ENCODE measurements around the gene CEACAM16. TPM values are rescaled to one million over a fixed set of nuclear protein-coding genes. Genes with fewer than 3 reads are reported as not detected.

Gene CEACAM16
- total and polyA plus RNA-seq, 10 of the 15 experiments (the other 5 are each of a cell fraction or from before 2014, with no cell fraction given), result not detected

DNA sequence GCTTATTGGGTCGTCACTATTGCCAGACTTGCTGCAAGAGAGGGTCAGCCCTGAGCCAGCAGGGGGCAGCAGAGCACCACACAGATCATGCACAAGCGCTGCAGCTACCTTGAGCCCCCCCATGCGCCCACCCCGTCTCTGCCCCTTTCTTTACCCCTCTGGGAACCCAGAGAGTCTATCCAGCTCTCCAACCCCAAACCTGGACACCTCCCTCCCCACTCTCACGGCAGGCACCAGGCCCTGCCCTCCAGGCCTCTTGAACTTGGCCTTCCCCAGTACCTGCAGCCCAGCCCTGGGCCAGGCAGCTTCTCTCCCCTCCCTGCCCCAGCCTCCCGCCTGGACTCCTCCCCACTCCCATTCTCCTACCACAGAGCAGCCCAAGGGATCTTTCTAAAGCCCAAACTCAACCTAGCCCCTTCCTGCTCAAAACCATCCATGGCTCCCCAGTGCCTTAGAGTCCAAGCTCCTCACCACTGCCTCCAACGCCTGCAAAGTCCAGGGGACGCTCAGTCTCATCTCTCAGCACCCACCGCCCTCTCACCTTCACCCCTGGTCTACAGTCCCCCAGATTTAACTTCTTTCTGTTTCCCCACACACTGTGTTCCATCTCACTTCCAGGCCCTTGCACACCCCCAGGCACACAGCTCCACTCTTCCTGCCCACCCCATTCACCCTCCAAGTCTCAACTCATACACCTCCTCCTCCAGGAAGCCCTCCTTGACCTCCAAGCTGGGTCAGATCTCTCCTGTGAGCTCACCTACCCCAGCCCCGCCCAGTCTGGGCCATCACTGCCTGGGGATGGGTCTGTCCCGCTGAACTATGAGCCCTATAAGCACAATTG is 9.4 kb upstream of the CEACAM16 start:
- FAIRE-seq, result peak; percentile 44
- TF ChIP-seq CHD4 (IDR thresholded peaks at IDR 0.05) (no peak), NFXL1 (IDR thresholded peaks at IDR 0.05; ENCODE audit: borderline replicate concordance) (no peak), YY1 (IDR thresholded peaks at IDR 0.05; ENCODE audit: low read depth, low read length) (0 out of 2 replicates have a peak, but pooled peaks have one; percentile 13), MTA3 (IDR thresholded peaks at IDR 0.05; ENCODE audit: borderline replicate concordance, low read length) (no peak), RAD21 (IDR thresholded peaks at IDR 0.05; ENCODE audit: insufficient read depth, low read depth, low read length) (peak; percentile 82), ZNF274 (IDR thresholded peaks at IDR 0.05; ENCODE audit: insufficient read depth, insufficient read length) (no peak), WRNIP1 (IDR thresholded peaks at IDR 0.05; ENCODE audit: borderline replicate concordance, low read depth, low read length) (no peak), YBX1 (IDR thresholded peaks at IDR 0.05) (no peak), ZBED1 (IDR thresholded peaks at IDR 0.05; ENCODE audit: borderline replicate concordance) (no peak), ATF7 (IDR thresholded peaks at IDR 0.05; ENCODE audit: low read depth) (no peak), CBX5 (IDR thresholded peaks at IDR 0.05; ENCODE audit: low read depth) (no peak), MYB (IDR thresholded peaks at IDR 0.05; ENCODE audit: borderline replicate concordance, low read depth, low read length) (no peak), MTA2 (IDR thresholded peaks at IDR 0.05; ENCODE audit: low read depth) (no peak), IKZF2 (IDR thresholded peaks at IDR 0.05) (no peak)
- TF ChIP-seq, protein P1, sequence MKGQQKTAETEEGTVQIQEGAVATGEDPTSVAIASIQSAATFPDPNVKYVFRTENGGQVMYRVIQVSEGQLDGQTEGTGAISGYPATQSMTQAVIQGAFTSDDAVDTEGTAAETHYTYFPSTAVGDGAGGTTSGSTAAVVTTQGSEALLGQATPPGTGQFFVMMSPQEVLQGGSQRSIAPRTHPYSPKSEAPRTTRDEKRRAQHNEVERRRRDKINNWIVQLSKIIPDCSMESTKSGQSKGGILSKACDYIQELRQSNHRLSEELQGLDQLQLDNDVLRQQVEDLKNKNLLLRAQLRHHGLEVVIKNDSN (IDR thresholded peaks at IDR 0.05; ENCODE audit: borderline replicate concordance, extremely low read length, insufficient read depth, low read depth, low read length), result no peak
- TF ChIP-seq, protein P2, sequence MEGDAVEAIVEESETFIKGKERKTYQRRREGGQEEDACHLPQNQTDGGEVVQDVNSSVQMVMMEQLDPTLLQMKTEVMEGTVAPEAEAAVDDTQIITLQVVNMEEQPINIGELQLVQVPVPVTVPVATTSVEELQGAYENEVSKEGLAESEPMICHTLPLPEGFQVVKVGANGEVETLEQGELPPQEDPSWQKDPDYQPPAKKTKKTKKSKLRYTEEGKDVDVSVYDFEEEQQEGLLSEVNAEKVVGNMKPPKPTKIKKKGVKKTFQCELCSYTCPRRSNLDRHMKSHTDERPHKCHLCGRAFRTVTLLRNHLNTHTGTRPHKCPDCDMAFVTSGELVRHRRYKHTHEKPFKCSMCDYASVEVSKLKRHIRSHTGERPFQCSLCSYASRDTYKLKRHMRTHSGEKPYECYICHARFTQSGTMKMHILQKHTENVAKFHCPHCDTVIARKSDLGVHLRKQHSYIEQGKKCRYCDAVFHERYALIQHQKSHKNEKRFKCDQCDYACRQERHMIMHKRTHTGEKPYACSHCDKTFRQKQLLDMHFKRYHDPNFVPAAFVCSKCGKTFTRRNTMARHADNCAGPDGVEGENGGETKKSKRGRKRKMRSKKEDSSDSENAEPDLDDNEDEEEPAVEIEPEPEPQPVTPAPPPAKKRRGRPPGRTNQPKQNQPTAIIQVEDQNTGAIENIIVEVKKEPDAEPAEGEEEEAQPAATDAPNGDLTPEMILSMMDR (IDR thresholded peaks at IDR 0.05 in 2 of 3, conservative IDR thresholded peaks at IDR 0.05 in 1 of 3; ENCODE audit: control insufficient read depth in 2 of 3, extremely low read depth in 1 of 3, insufficient read depth in 1 of 3, low read depth in 3 of 3, low read length in 3 of 3), result peak; percentile 89 to 98 (median 92)
- TF ChIP-seq, protein P3, sequence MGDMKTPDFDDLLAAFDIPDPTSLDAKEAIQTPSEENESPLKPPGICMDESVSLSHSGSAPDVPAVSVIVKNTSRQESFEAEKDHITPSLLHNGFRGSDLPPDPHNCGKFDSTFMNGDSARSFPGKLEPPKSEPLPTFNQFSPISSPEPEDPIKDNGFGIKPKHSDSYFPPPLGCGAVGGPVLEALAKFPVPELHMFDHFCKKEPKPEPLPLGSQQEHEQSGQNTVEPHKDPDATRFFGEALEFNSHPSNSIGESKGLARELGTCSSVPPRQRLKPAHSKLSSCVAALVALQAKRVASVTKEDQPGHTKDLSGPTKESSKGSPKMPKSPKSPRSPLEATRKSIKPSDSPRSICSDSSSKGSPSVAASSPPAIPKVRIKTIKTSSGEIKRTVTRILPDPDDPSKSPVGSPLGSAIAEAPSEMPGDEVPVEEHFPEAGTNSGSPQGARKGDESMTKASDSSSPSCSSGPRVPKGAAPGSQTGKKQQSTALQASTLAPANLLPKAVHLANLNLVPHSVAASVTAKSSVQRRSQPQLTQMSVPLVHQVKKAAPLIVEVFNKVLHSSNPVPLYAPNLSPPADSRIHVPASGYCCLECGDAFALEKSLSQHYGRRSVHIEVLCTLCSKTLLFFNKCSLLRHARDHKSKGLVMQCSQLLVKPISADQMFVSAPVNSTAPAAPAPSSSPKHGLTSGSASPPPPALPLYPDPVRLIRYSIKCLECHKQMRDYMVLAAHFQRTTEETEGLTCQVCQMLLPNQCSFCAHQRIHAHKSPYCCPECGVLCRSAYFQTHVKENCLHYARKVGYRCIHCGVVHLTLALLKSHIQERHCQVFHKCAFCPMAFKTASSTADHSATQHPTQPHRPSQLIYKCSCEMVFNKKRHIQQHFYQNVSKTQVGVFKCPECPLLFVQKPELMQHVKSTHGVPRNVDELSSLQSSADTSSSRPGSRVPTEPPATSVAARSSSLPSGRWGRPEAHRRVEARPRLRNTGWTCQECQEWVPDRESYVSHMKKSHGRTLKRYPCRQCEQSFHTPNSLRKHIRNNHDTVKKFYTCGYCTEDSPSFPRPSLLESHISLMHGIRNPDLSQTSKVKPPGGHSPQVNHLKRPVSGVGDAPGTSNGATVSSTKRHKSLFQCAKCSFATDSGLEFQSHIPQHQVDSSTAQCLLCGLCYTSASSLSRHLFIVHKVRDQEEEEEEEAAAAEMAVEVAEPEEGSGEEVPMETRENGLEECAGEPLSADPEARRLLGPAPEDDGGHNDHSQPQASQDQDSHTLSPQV (IDR thresholded peaks at IDR 0.05), result no peak

More for the DNA sequence above, 9.4 kb upstream of the CEACAM16 start:
- no TSS peak for BruUV-seq (replicated peaks)
- Histone ChIP-seq H3K4me2 (ENCODE audit: control insufficient read depth, insufficient read depth) (no peak overlapping the region), H3K4me3 (no peak overlapping the region), H3K36me3 (ENCODE audit: control insufficient read depth in 2 of 2, insufficient read depth in 2 of 2, low read length in 1 of 2) (no peaks in the 10 kb centered on the region), H3K9ac (ENCODE audit: control insufficient read depth, insufficient read depth, low read length) (no peak overlapping the region), H2AFZ (ENCODE audit: control insufficient read depth, low read depth, low read length) (no peak overlapping the region), H3K9me3 (replicated peaks; ENCODE audit: control insufficient read depth, insufficient read depth, low read length) (no peaks in the 10 kb centered on the region), H4K20me1 (ENCODE audit: control insufficient read depth, insufficient read depth) (no peaks in the 10 kb centered on the region), H3K27ac (ENCODE audit: control insufficient read depth, insufficient read depth) (no peak overlapping the region), H3K27me3 (replicated peaks in 1 of 2; ENCODE audit: control insufficient read depth in 2 of 2, insufficient read depth in 2 of 2, low read length in 1 of 2) (no peaks in the 10 kb centered on the region), H3K79me2 (ENCODE audit: control insufficient read depth, insufficient read depth, low read length) (no peaks in the 10 kb centered on the region), H3K4me1 (ENCODE audit: control insufficient read depth, insufficient read depth, low read length) (peaks cover 44% of the 10 kb centered on the region)
- ChIA-PET POLR2A (interaction anchor here (1.0 to 1.9 kb wide), 4 partner anchors 32 to 90 kb away, joined by 3 to 7 read pairs (median 6); no protein-coding TSS in a partner anchor), CTCF (interaction anchor here (0.6 to 10.7 kb wide), 22 partner anchors 22 to 262 kb away, joined by 3 to 162 read pairs (median 4); partner anchors contain the start of gene NECTIN2), SMC1A (ENCODE audit: uncharacterized antibody, unreplicated experiment) (interaction anchor here (0.8 to 7.3 kb wide), 10 partner anchors 25 to 118 kb away, joined by 3 to 99 read pairs (median 4); no protein-coding TSS in a partner anchor), RAD21 (ENCODE audit: unreplicated experiment) (interaction anchor here (1.1 to 7.3 kb wide), 11 partner anchors 28 to 157 kb away, joined by 3 to 121 read pairs (median 5); partner anchors contain the start of gene NECTIN2)
- intact Hi-C loops (cut with micrococcal nuclease; ENCODE audit: unreplicated experiment), result loop anchor here (1.0 to 2.0 kb wide), 2 partner anchors 81 to 155 kb away; no protein-coding TSS in a partner anchor
- ATAC-seq (peak; percentile 54), DNase-seq (ENCODE audit: low read depth, low spot score) (no peak)
- in situ Hi-C loops (cut with MboI), result no loop called here
- WGBS (ENCODE audit: insufficient coverage, insufficient replicate concordance, low lambda C conversion rate, missing lambda C conversion rate), result 31% methylated on average over 11 of the region's 11 CpGs

Measured in GM12878 (cell line).